ENCODE data around the gene EPHB2. TPM values are rescaled to one million over a fixed set of nuclear protein-coding genes. Genes with fewer than 3 reads are reported as not detected.

Gene EPHB2
- total RNA-seq, 1 donor = 24.9 TPM

- no peak for TF ChIP-seq CTCF (IDR thresholded peaks at IDR 0.05; ENCODE audit: insufficient read depth, low read length)
- peak overlapping the region; percentile 72 for H3K4me3 ChIP-seq (ENCODE audit: low read depth, low read length)
- DNase-seq (ENCODE audit: low read depth) = peak; percentile 76
Measured at GRCh38 chr1:22709891-22710700, 543 bp upstream of the EPHB2 start.

GRCh38 chr1:22711071-22711470 is 432 bp downstream of the EPHB2 start:
- TF ChIP-seq CTCF (IDR thresholded peaks at IDR 0.05; ENCODE audit: insufficient read depth, low read length) = no peak
- DNase-seq (ENCODE audit: low read depth) = no peak
- H3K4me3 ChIP-seq (ENCODE audit: low read depth, low read length) = peak overlapping the region; percentile 72

GRCh38 chr1:22711591-22712501 is 1.2 kb downstream of the EPHB2 start:
- no peak for TF ChIP-seq CTCF (IDR thresholded peaks at IDR 0.05; ENCODE audit: insufficient read depth, low read length)
- DNase-seq (ENCODE audit: low read depth) = peak; percentile 48
- peak overlapping the region; percentile 72 for H3K4me3 ChIP-seq (ENCODE audit: low read depth, low read length)

GRCh38 chr1:22712502-22713271 is 2.0 kb downstream of the EPHB2 start:
- H3K4me3 ChIP-seq (ENCODE audit: low read depth, low read length) = peak overlapping the region; percentile 72
- peak; percentile 64 for DNase-seq (ENCODE audit: low read depth)
- no peak for TF ChIP-seq CTCF (IDR thresholded peaks at IDR 0.05; ENCODE audit: insufficient read depth, low read length)

- H3K4me3 ChIP-seq (ENCODE audit: low read depth, low read length) = no peak overlapping the region
- no peak for TF ChIP-seq CTCF (IDR thresholded peaks at IDR 0.05; ENCODE audit: insufficient read depth, low read length)
- DNase-seq (ENCODE audit: low read depth) = no peak
Measured at GRCh38 chr1:22714455-22714854, 3.8 kb downstream of the EPHB2 start.

- no peak overlapping the region for H3K4me3 ChIP-seq (ENCODE audit: low read depth, low read length)
- no peak for TF ChIP-seq CTCF (IDR thresholded peaks at IDR 0.05; ENCODE audit: insufficient read depth, low read length)
- no peak for DNase-seq (ENCODE audit: low read depth)
Measured at GRCh38 chr1:22717037-22717760, 6.6 kb downstream of the EPHB2 start.
